ENCODE results near the gene STK16. TPM values are rescaled to one million over a fixed set of nuclear protein-coding genes. Genes with fewer than 3 reads are reported as not detected.

STK16 gene
- total and polyA plus RNA-seq, 2 of the 13 experiments (the other 11 are each of a cell fraction or from before 2014, with no cell fraction given) = 28.0 to 50.9 TPM

DNA sequence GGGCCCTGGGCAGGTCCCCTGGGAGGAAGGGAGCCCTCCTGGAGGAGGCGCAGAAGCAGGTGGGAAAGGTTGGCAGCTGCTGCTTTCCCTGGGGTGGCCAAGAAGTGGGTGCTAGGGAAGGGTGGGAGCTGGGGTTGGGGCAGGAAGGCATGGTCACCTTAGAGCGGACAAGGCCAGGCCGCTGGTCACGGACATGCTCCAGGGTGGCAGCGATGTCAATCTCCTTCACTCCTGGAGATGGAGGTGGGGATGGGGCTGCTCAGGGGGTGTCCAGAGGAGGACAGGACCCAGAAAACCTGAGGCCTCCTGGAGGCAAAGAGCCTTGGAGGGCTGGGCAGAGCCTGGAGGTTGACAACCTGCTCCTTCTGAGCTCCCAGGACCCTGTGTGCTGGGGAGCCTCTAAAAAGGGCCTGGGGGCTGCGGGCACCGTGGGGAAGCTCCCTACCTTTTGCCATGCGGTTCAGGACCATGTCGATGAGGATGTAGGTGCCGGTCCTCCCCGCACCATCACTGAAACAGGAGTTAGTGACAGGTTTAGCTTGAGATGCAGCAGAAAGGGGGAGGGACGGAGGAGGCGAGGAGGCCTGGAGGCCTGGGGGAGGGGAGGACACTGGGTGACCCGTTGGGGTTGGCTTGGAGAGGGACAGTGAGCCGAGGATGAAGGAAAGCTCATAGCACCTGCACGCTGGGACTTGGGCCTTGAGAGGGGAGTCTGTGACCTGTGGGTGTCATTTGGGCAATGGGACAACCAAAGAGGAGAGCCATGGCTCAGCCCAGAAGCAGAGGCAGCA lies 45.3 kb downstream of the STK16 start:
- FAIRE-seq = no peak
- intact Hi-C loops (cut with micrococcal nuclease; ENCODE audit: unreplicated experiment) = loop anchor here (10.0 kb wide), 1 partner anchor 244 kb away; no protein-coding TSS in a partner anchor
- Histone ChIP-seq H3K4me3 (replicated peaks in 1 of 3; ENCODE audit: insufficient read depth in 1 of 3, low read depth in 2 of 3, low read length in 3 of 3) (no peak overlapping the region), H3K36me3 (replicated peaks in 1 of 2; ENCODE audit: control insufficient read depth in 1 of 2, insufficient read depth in 2 of 2, low read length in 2 of 2) (no peaks in the 10 kb centered on the region), H3K79me2 (ENCODE audit: insufficient read depth, low read length) (no peaks in the 10 kb centered on the region), H2AFZ (ENCODE audit: low read length) (no peak overlapping the region), H3K27ac (ENCODE audit: extremely low read length, insufficient read depth, low read length) (no peak overlapping the region), H3K9me3 (ENCODE audit: low read length) (no peaks in the 10 kb centered on the region), H3K27me3 (ENCODE audit: control insufficient read depth in 1 of 2, insufficient read depth in 2 of 2, low read length in 2 of 2) (peaks cover 0 to 49% of the 10 kb centered on the region in 2 experiments; a peak in 4 of 5 replicates), H4K20me1 (ENCODE audit: insufficient read depth, low read length) (no peaks in the 10 kb centered on the region), H3K4me2 (ENCODE audit: low read depth, low read length) (no peak overlapping the region), H3K9ac (ENCODE audit: insufficient read depth, low read depth, low read length) (no peak overlapping the region), H3K4me1 (ENCODE audit: insufficient read depth, low read length) (peaks cover 32% of the 10 kb centered on the region)
- POLR2A ChIA-PET = interaction anchor here (1.7 kb wide), 1 partner anchor 12 kb away, joined by 4 read pairs; the partner anchor contains the start of gene DNAJB2
- in situ Hi-C loops (cut with HindIII; ENCODE audit: extremely low pct_ligation_motif_present, low pct_unique_long_range_greater_than_20kb) = no loop called here
- no peak for DNase-seq (ENCODE audit: low spot score)
- ATAC-seq = no peak
- BruUV-seq (replicated peaks) = no TSS peak
- CTCF ChIA-PET (ENCODE audit: low intra/inter-chr PET ratio, low total read pairs) = no interaction called here
- 43% methylated on average over 16 of the region's 16 CpGs for WGBS (ENCODE audit: low lambda C conversion rate)
- no peak for TF ChIP-seq MAZ (IDR thresholded peaks at IDR 0.05; ENCODE audit: borderline replicate concordance, low read depth, low read length)
- no peak for TF ChIP-seq MAZ (CRISPR knock-in tag; IDR thresholded peaks at IDR 0.05; ENCODE audit: low read depth)
- no peak for TF ChIP-seq GFI1 (CRISPR knock-in tag; IDR thresholded peaks at IDR 0.05; ENCODE audit: borderline replicate concordance)
- no peak for TF ChIP-seq POLR2AphosphoS5 (IDR thresholded peaks at IDR 0.05; ENCODE audit: low read depth, low read length)
- TF ChIP-seq, protein P1, sequence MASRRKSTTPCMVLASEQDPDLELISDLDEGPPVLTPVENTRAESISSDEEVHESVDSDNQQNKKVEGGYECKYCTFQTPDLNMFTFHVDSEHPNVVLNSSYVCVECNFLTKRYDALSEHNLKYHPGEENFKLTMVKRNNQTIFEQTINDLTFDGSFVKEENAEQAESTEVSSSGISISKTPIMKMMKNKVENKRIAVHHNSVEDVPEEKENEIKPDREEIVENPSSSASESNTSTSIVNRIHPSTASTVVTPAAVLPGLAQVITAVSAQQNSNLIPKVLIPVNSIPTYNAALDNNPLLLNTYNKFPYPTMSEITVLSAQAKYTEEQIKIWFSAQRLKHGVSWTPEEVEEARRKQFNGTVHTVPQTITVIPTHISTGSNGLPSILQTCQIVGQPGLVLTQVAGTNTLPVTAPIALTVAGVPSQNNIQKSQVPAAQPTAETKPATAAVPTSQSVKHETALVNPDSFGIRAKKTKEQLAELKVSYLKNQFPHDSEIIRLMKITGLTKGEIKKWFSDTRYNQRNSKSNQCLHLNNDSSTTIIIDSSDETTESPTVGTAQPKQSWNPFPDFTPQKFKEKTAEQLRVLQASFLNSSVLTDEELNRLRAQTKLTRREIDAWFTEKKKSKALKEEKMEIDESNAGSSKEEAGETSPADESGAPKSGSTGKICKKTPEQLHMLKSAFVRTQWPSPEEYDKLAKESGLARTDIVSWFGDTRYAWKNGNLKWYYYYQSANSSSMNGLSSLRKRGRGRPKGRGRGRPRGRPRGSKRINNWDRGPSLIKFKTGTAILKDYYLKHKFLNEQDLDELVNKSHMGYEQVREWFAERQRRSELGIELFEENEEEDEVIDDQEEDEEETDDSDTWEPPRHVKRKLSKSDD (CRISPR knock-in tag; IDR thresholded peaks at IDR 0.05; ENCODE audit: low read depth) = no peak
- TF ChIP-seq, protein P2, sequence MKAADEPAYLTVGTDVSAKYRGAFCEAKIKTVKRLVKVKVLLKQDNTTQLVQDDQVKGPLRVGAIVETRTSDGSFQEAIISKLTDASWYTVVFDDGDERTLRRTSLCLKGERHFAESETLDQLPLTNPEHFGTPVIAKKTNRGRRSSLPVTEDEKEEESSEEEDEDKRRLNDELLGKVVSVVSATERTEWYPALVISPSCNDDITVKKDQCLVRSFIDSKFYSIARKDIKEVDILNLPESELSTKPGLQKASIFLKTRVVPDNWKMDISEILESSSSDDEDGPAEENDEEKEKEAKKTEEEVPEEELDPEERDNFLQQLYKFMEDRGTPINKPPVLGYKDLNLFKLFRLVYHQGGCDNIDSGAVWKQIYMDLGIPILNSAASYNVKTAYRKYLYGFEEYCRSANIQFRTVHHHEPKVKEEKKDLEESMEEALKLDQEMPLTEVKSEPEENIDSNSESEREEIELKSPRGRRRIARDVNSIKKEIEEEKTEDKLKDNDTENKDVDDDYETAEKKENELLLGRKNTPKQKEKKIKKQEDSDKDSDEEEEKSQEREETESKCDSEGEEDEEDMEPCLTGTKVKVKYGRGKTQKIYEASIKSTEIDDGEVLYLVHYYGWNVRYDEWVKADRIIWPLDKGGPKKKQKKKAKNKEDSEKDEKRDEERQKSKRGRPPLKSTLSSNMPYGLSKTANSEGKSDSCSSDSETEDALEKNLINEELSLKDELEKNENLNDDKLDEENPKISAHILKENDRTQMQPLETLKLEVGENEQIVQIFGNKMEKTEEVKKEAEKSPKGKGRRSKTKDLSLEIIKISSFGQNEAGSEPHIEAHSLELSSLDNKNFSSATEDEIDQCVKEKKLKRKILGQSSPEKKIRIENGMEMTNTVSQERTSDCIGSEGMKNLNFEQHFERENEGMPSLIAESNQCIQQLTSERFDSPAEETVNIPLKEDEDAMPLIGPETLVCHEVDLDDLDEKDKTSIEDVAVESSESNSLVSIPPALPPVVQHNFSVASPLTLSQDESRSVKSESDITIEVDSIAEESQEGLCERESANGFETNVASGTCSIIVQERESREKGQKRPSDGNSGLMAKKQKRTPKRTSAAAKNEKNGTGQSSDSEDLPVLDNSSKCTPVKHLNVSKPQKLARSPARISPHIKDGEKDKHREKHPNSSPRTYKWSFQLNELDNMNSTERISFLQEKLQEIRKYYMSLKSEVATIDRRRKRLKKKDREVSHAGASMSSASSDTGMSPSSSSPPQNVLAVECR (CRISPR knock-in tag; IDR thresholded peaks at IDR 0.05; ENCODE audit: borderline replicate concordance) = no peak
- no peak for TF ChIP-seq ZNF83 (CRISPR knock-in tag; IDR thresholded peaks at IDR 0.05; ENCODE audit: borderline replicate concordance)
- no peak for TF ChIP-seq ZNF674 (CRISPR knock-in tag; IDR thresholded peaks at IDR 0.05; ENCODE audit: low read depth)
- no peak for TF ChIP-seq RFXANK (CRISPR knock-in tag; IDR thresholded peaks at IDR 0.05)
- TF ChIP-seq, protein P3, sequence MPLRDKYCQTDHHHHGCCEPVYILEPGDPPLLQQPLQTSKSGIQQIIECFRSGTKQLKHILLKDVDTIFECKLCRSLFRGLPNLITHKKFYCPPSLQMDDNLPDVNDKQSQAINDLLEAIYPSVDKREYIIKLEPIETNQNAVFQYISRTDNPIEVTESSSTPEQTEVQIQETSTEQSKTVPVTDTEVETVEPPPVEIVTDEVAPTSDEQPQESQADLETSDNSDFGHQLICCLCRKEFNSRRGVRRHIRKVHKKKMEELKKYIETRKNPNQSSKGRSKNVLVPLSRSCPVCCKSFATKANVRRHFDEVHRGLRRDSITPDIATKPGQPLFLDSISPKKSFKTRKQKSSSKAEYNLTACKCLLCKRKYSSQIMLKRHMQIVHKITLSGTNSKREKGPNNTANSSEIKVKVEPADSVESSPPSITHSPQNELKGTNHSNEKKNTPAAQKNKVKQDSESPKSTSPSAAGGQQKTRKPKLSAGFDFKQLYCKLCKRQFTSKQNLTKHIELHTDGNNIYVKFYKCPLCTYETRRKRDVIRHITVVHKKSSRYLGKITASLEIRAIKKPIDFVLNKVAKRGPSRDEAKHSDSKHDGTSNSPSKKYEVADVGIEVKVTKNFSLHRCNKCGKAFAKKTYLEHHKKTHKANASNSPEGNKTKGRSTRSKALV (CRISPR knock-in tag; IDR thresholded peaks at IDR 0.05) = no peak
- TF ChIP-seq ARNT2 (CRISPR knock-in tag; IDR thresholded peaks at IDR 0.05; ENCODE audit: low read depth) = no peak
- no peak for TF ChIP-seq ZNF766 (CRISPR knock-in tag; IDR thresholded peaks at IDR 0.05; ENCODE audit: borderline replicate concordance)
- no peak for TF ChIP-seq NFRKB (IDR thresholded peaks at IDR 0.05)
- TF ChIP-seq ZNF260 (CRISPR knock-in tag; IDR thresholded peaks at IDR 0.05; ENCODE audit: borderline replicate concordance, low read depth) = no peak
